Activated CD8-positive, alpha-beta memory T cell treated with anti-CD3 and anti-CD28 coated beads, Interleukin-2, amount 50 U/mL, for 1 hour (primary cell): ENCODE data around the gene SRSF4.
"Not testable (repeated sequence)": the region's sequence is repeated elsewhere in the genome, so short reads cannot be mapped to it uniquely, and the experiment has no call there.

Experiments used
- DNase-seq: peaks from one replicate; pipeline ENCODE4 v3.0.0-alpha.2; 2020; ENCODE audit errors: extremely low read depth

SRSF4 gene

GRCh38 chr1:29162476-29163138, 19.1 kb downstream of the SRSF4 start:
- no peak for DNase-seq

GRCh38 chr1:29162025-29162424, 19.7 kb downstream of the SRSF4 start:
- no peak for DNase-seq

DNA sequence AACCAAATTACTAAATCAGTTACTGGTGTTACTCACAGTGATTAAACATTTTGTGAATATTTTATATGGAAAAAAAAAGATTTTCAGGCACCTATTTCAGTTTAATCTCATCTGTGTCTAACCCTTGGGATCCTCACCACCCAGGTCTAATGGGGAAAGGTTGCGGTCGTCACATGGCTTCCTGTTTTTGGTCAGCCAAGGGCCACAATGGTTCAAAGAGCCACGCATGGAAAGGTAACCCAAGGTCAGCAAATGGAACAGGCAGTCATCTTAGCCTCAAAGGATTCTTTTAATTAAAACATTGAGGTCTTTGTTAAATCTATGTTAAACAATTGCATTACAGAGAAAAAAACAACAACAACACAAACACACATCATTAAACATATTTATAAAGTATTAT, 21.9 kb downstream of the SRSF4 start:
- DNase-seq = no peak

DNA sequence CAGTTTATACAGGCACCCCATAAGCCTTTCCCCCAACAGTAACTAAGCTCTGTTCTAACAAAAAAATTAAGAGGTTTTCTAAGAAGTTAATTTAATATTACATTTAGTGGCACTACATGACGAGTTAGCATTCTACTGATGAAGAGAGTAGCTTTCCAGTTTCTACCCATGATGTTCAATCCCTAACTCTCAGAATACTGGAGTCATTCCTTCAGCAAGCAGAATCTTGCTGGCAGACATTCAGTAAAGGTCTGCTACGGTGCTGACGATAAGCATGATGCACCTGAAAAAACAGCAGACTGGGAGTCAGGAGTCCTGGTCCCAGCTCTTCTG, 24.5 kb downstream of the SRSF4 start:
- DNase-seq = no peak

DNA sequence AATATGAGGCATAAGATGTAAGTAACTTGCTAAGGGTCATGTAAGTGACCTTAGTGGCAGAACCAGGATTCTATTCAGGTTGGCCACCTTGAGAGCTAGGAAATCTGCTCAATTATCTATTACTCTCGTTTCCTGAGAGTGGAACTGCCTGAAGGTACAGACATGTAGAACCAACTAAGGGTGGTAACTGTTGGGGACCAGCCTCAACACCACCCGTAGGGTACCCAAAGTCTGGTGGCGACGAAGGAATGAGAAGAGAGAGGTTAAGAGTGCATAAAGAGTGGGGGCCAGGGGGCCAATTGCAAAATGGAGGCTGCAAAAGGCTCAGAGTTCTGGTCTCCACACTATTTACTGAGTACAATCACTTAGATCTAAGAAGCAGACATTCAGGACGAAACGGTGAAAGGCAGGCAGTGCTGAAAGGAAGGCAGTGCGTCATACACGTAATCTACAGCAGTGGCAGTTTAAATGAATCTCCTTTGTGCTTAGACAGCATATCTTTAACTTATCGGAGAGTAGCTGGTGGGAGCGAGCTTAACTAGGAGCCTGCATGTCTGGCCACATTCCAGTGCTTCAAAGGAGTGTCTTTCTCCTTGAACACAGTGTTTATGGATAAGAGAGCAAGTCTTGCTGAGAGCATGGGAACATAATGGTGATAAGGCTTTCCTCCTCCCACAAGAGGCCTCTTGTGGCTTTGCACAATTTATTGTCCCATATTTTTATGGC, 25.0 kb downstream of the SRSF4 start:
- no peak for DNase-seq

DNA sequence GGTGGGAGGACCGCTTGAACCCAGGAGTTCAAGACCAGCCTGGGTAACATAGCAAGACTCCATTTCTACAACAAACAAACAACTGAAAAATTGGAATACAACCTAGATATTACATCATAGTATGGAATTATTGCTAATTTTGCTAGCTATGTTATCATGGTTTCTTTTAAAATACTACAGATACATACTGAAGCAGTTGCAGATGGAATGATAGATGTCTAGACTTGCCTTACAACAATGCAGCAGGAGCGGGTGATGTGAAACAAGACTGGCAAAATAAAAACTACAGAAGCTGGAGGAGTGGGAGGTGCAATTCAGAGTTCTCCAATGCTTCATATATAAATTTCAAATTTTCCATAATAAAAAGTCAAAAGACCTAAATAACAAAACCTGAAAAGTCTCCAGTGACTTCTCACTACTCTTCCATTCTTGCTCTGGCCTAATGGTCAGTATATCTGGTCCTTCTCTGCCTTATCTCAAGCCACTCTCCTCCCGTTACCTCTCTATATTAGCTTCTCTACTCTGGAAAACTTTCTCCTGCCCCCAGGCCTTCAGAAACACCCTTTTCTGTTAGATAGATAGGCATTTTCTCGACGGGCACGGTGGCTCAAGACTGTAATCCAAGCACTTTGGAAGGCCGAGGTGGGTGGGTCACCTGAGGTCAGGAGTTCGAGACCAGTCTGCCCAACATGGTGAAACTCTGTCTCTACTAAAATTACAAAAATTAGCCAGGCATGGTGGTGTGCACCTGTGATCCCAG, 29.5 kb downstream of the SRSF4 start:
- DNase-seq = no peak

- not testable (repeated sequence) for DNase-seq
These were observed 31.4 kb downstream of the SRSF4 start for GRCh38 chr1:29150346-29150745.

GRCh38 chr1:29148656-29149491, 32.8 kb downstream of the SRSF4 start:
- no peak for DNase-seq

- DNase-seq = no peak
These were observed 35.8 kb downstream of the SRSF4 start for GRCh38 chr1:29145739-29146437.

DNA sequence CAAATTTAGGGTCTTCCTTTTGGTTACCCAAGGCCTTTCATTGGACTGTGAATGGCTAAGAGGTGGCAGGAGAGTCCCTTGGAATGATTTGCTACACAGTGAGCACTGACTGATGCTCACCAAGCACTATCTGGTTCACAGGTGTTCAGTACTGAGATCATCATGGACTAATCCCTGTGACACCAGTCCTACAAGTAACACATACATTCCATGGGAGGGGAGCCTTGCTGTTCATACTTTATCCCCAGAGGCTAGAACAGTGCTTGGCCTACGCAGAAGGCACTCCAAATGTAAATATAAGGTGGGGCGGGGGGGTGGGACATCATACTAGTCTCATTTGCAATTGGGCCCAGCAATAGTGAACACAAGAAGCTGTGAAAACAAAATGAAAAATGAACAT, 37.5 kb downstream of the SRSF4 start:
- no peak for DNase-seq

DNA sequence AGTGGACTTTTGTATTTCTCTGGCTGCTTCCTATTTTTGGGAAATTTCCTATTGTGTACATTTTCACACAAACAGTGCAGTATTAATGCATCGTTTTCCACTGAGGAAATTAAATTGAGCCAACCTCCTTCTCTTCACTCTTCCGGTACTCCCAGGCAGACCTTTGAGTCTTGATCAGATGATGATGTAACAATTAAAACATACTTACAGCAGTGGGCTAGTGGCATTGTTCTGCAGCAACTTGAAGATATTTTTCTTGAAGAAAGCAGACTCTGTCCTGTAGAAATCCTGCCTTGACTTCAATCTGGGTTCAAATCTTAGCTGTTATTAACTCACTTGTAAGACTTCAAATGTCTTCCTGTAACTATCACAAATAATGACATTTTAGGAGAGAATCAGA, 39.0 kb downstream of the SRSF4 start:
- DNase-seq = no peak

DNA sequence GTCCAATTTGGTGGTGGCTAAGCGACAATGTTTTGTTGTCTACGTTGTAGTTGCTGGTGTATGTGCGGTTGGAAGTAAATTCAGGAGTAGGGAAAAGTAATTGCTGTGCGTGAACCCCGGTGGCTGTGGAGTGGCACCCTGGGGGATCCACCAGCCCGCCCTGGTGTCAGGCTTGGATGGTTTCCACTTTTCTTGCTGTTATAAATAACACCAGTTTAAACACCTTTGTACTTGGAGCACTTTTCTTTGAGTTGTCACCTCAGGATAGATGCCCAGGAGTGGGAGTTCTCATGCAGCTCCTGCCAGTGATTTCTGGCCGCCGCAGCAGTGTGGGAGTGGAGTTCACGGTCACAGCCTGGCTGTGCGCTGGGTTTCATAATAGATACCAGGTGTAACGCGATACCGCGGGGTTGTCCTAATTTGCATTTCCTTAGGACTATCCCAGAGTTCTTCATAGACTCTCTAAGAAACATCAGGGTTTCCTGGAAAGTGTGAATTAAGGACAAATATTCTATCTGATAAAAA, 45.2 kb downstream of the SRSF4 start:
- DNase-seq = no peak

- no peak for DNase-seq
These were observed 47.0 kb downstream of the SRSF4 start for GRCh38 chr1:29134695-29135028.

GRCh38 chr1:29133861-29134694, 47.6 kb downstream of the SRSF4 start:
- DNase-seq = no peak

GRCh38 chr1:29131056-29131455, 50.6 kb downstream of the SRSF4 start:
- not testable (repeated sequence) for DNase-seq

GRCh38 chr1:29129916-29130315, 51.8 kb downstream of the SRSF4 start:
- DNase-seq = no peak

DNA sequence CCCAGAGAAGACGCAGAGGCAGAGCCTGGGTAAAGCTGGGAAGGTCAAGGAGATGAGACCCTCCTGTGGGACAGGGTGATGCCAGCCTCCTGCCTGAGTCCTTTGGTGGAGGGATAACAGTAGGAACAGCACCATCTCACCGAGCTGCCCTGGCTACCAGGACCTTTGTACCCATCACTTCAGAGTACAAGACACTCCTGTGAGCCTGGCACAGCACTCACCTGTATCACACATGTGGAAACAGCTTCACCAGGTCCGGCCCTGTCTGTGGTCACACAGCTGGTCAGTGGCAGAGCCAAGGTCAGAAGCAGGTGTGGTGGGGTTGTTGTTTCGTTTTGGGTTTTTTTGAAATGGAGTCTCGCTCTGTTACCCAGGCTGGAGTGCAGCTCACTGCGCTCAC, 53.0 kb downstream of the SRSF4 start:
- DNase-seq = no peak

DNA sequence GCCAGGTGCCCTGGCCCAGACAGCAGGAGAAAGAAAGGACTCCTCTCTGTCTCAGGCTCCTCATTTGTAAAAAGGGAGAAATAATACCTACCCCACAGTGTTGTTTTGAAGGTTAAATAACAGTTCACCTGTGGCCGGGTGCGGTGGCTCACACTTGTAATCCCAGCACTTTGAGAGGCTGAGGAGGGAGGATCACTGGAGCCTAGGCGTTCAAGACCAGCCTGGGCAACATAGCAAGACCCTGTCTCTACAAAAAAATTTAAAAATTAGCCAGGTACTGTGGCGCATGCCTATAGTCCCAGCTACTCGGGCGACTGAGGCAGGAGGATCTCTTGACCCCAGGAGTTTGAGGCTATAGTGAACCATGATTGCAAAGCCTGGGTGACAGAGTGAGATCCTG, 55.5 kb downstream of the SRSF4 start:
- no peak for DNase-seq

GRCh38 chr1:29125788-29126187, 55.9 kb downstream of the SRSF4 start:
- no peak for DNase-seq

DNA sequence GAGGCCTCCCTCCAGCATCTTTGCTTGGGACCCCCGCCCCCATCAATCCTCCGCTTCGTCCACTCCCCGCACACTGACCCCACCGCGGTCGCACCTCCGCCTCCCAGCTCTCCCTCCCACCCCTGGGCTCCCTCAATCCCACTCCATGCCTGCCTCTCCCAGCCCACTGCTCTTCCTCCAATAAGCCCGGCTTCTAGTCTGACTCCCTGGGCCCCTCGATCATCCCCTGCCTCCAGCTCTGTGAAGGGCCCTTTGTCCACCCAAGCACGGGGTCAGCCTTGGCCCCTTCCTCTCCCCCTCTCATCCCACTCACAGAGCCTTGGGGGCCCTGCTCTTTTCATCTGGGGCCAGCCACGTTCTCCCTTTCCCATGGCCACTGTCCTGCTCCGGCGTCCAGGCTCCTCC, 56.5 kb downstream of the SRSF4 start:
- DNase-seq = no peak
